ENCODE measurements around the gene SLC39A7. TPM values are rescaled to one million over a fixed set of nuclear protein-coding genes. Genes with fewer than 3 reads are reported as not detected.
"Not testable (repeated sequence)": the region's sequence is repeated elsewhere in the genome, so short reads cannot be mapped to it uniquely, and the experiment has no call there.

The SLC39A7 gene
- total RNA-seq, 1 donor from 2014 or later, result 94.1 TPM

GRCh38 chr6:33217681-33218080, 17.0 kb downstream of the SLC39A7 start:
- Histone ChIP-seq H3K4me3 (ENCODE audit: low read depth, low read length) (no peak overlapping the region), H3K27me3 (ENCODE audit: control insufficient read depth, insufficient read depth, low read length) (peaks cover 8% of the 10 kb centered on the region), H3K36me3 (ENCODE audit: control insufficient read depth, insufficient read depth, low read length) (no peaks in the 10 kb centered on the region)
- no peak for DNase-seq (ENCODE audit: low read depth)
- TF ChIP-seq CTCF (IDR thresholded peaks at IDR 0.05; ENCODE audit: insufficient read depth, low read length, poor library complexity, severe bottlenecking), result no peak

GRCh38 chr6:33226503-33227120, 25.9 kb downstream of the SLC39A7 start:
- H3K4me3 ChIP-seq (ENCODE audit: low read depth, low read length); DNase-seq (ENCODE audit: low read depth); H3K27me3 ChIP-seq (ENCODE audit: control insufficient read depth, insufficient read depth, low read length); H3K36me3 ChIP-seq (ENCODE audit: control insufficient read depth, insufficient read depth, low read length): not testable (repeated sequence)

GRCh38 chr6:33235221-33235634, 34.6 kb downstream of the SLC39A7 start:
- peaks cover 13% of the 10 kb centered on the region for H3K27me3 ChIP-seq (ENCODE audit: control insufficient read depth, insufficient read depth, low read length)
- H3K4me3 ChIP-seq (ENCODE audit: low read depth, low read length), result no peak overlapping the region
- no peak for TF ChIP-seq CTCF (IDR thresholded peaks at IDR 0.05; ENCODE audit: insufficient read depth, low read length, poor library complexity, severe bottlenecking)
- no peaks in the 10 kb centered on the region for H3K36me3 ChIP-seq (ENCODE audit: control insufficient read depth, insufficient read depth, low read length)
- no peak for DNase-seq (ENCODE audit: low read depth)

GRCh38 chr6:33236328-33236727, 35.7 kb downstream of the SLC39A7 start:
- DNase-seq (ENCODE audit: low read depth), result no peak
- no peak for TF ChIP-seq CTCF (IDR thresholded peaks at IDR 0.05; ENCODE audit: insufficient read depth, low read length, poor library complexity, severe bottlenecking)
- Histone ChIP-seq H3K4me3 (ENCODE audit: low read depth, low read length) (no peak overlapping the region), H3K27me3 (ENCODE audit: control insufficient read depth, insufficient read depth, low read length) (peaks cover 13% of the 10 kb centered on the region), H3K36me3 (ENCODE audit: control insufficient read depth, insufficient read depth, low read length) (no peaks in the 10 kb centered on the region)

- Histone ChIP-seq H3K36me3 (ENCODE audit: control insufficient read depth, insufficient read depth, low read length) (no peaks in the 10 kb centered on the region), H3K4me3 (ENCODE audit: low read depth, low read length) (no peak overlapping the region), H3K27me3 (ENCODE audit: control insufficient read depth, insufficient read depth, low read length) (peaks cover 13% of the 10 kb centered on the region)
- no peak for DNase-seq (ENCODE audit: low read depth)
- TF ChIP-seq CTCF (IDR thresholded peaks at IDR 0.05; ENCODE audit: insufficient read depth, low read length, poor library complexity, severe bottlenecking), result no peak
These were observed 36.2 kb downstream of the SLC39A7 start for GRCh38 chr6:33236852-33237251.

- Histone ChIP-seq H3K36me3 (ENCODE audit: control insufficient read depth, insufficient read depth, low read length) (no peaks in the 10 kb centered on the region), H3K4me3 (ENCODE audit: low read depth, low read length) (no peak overlapping the region), H3K27me3 (ENCODE audit: control insufficient read depth, insufficient read depth, low read length) (peaks cover 13% of the 10 kb centered on the region)
- no peak for TF ChIP-seq CTCF (IDR thresholded peaks at IDR 0.05; ENCODE audit: insufficient read depth, low read length, poor library complexity, severe bottlenecking)
- no peak for DNase-seq (ENCODE audit: low read depth)
These were observed 37.1 kb downstream of the SLC39A7 start for GRCh38 chr6:33237741-33238140.

Measured in kidney epithelial cell (primary cell).